Rectal smooth muscle tissue (tissue), 1 donor: Measurements from ENCODE around the gene XCR1.

Experiments
- H3K27ac ChIP-seq: one replicate; pipeline ENCODE4 v1.7.0; 2013; ENCODE audit warnings: low read depth, low read length, inconsistent platforms
- H3K27me3 ChIP-seq: one replicate; pipeline ENCODE4 v1.7.0; 2013; ENCODE audit warnings: low read length; ENCODE audit not compliant: control insufficient read depth, insufficient read depth
- H3K36me3 ChIP-seq: one replicate; pipeline ENCODE4 v1.7.0; 2013; ENCODE audit warnings: low read length; ENCODE audit not compliant: control insufficient read depth, insufficient read depth
- H3K4me1 ChIP-seq: one replicate; pipeline ENCODE4 v1.7.0; 2013; ENCODE audit warnings: low read length; ENCODE audit not compliant: control insufficient read depth, insufficient read depth
- H3K4me3 ChIP-seq: one replicate; pipeline ENCODE4 v1.7.0; 2013; ENCODE audit warnings: low read length
- H3K9ac ChIP-seq: one replicate; pipeline ENCODE4 v1.7.0; 2013; ENCODE audit warnings: low read length

XCR1 gene

GRCh38 chr3:46027021-46027705 is at the start of gene XCR1:
XCR1 (minus strand) TSS chr3:46027483; CDS start chr3:46021947, 5,536 bp downstream.
- Histone ChIP-seq H3K4me1 (no peaks in the 10 kb centered on the region), H3K27me3 (no peaks in the 10 kb centered on the region), H3K4me3 (no peak within 1 kb of the TSS), H3K36me3 (no peaks in the 10 kb centered on the region), H3K27ac (no peak within 1 kb of the TSS), H3K9ac (no peak within 1 kb of the TSS)

GRCh38 chr3:46076606-46077005 is 49.3 kb upstream of the XCR1 start:
- Histone ChIP-seq H3K27me3 (no peaks in the 10 kb centered on the region), H3K27ac (no peak overlapping the region), H3K4me3 (no peak overlapping the region), H3K36me3 (no peaks in the 10 kb centered on the region), H3K4me1 (no peaks in the 10 kb centered on the region), H3K9ac (no peak overlapping the region)

- Histone ChIP-seq H3K9ac (no peak overlapping the region), H3K27me3 (no peaks in the 10 kb centered on the region), H3K4me3 (no peak overlapping the region), H3K27ac (no peak overlapping the region), H3K36me3 (no peaks in the 10 kb centered on the region), H3K4me1 (no peaks in the 10 kb centered on the region)
Measured at GRCh38 chr3:46075816-46076215, 48.5 kb upstream of the XCR1 start.

- H3K27me3 ChIP-seq, result no peaks in the 10 kb centered on the region
- H3K27ac ChIP-seq, result no peak overlapping the region
- no peak overlapping the region for H3K9ac ChIP-seq
- H3K36me3 ChIP-seq, result no peaks in the 10 kb centered on the region
- H3K4me3 ChIP-seq, result no peak overlapping the region
- no peaks in the 10 kb centered on the region for H3K4me1 ChIP-seq
Measured at GRCh38 chr3:46071222-46071858, 44.1 kb upstream of the XCR1 start.

- Histone ChIP-seq H3K27ac (no peak overlapping the region), H3K9ac (no peak overlapping the region), H3K27me3 (no peaks in the 10 kb centered on the region), H3K36me3 (no peaks in the 10 kb centered on the region), H3K4me1 (no peaks in the 10 kb centered on the region), H3K4me3 (no peak overlapping the region)
Measured at GRCh38 chr3:46070595-46071093, 43.4 kb upstream of the XCR1 start.

GRCh38 chr3:46068501-46068900 is 41.2 kb upstream of the XCR1 start:
- no peaks in the 10 kb centered on the region for H3K27me3 ChIP-seq

GRCh38 chr3:46067401-46067800 is 40.1 kb upstream of the XCR1 start:
- Histone ChIP-seq H3K36me3 (no peaks in the 10 kb centered on the region), H3K9ac (no peak overlapping the region), H3K27me3 (no peaks in the 10 kb centered on the region), H3K4me1 (no peaks in the 10 kb centered on the region), H3K4me3 (no peak overlapping the region), H3K27ac (no peak overlapping the region)

More at GRCh38 chr3:46068501-46068900, 41.2 kb upstream of the XCR1 start:
- Histone ChIP-seq H3K4me1 (no peaks in the 10 kb centered on the region), H3K27ac (no peak overlapping the region), H3K9ac (no peak overlapping the region), H3K4me3 (no peak overlapping the region), H3K36me3 (no peaks in the 10 kb centered on the region)

- H3K4me1 ChIP-seq, result no peaks in the 10 kb centered on the region
- no peak overlapping the region for H3K9ac ChIP-seq
- H3K27me3 ChIP-seq, result no peaks in the 10 kb centered on the region
- H3K4me3 ChIP-seq, result no peak overlapping the region
- no peak overlapping the region for H3K27ac ChIP-seq
- no peaks in the 10 kb centered on the region for H3K36me3 ChIP-seq
Measured at GRCh38 chr3:46065750-46066256, 38.5 kb upstream of the XCR1 start.

GRCh38 chr3:46065294-46065705 is 38.0 kb upstream of the XCR1 start:
- no peak overlapping the region for H3K4me3 ChIP-seq
- no peak overlapping the region for H3K9ac ChIP-seq
- no peaks in the 10 kb centered on the region for H3K4me1 ChIP-seq
- no peaks in the 10 kb centered on the region for H3K36me3 ChIP-seq
- no peaks in the 10 kb centered on the region for H3K27me3 ChIP-seq
- H3K27ac ChIP-seq, result no peak overlapping the region

GRCh38 chr3:46062679-46063078 is 35.4 kb upstream of the XCR1 start:
- Histone ChIP-seq H3K27ac (no peak overlapping the region), H3K9ac (no peak overlapping the region), H3K36me3 (no peaks in the 10 kb centered on the region), H3K4me3 (no peak overlapping the region), H3K27me3 (no peaks in the 10 kb centered on the region), H3K4me1 (no peaks in the 10 kb centered on the region)

GRCh38 chr3:46061887-46062286 is 34.6 kb upstream of the XCR1 start:
- H3K36me3 ChIP-seq, result no peaks in the 10 kb centered on the region
- no peaks in the 10 kb centered on the region for H3K27me3 ChIP-seq
- H3K4me1 ChIP-seq, result no peaks in the 10 kb centered on the region
- H3K27ac ChIP-seq, result no peak overlapping the region
- no peak overlapping the region for H3K9ac ChIP-seq
- H3K4me3 ChIP-seq, result no peak overlapping the region

- no peaks in the 10 kb centered on the region for H3K4me1 ChIP-seq
- no peak overlapping the region for H3K4me3 ChIP-seq
- H3K27ac ChIP-seq, result no peak overlapping the region
- H3K9ac ChIP-seq, result no peak overlapping the region
- H3K36me3 ChIP-seq, result no peaks in the 10 kb centered on the region
- no peaks in the 10 kb centered on the region for H3K27me3 ChIP-seq
Measured at GRCh38 chr3:46061108-46061720, 33.9 kb upstream of the XCR1 start.
